Activated naive CD8-positive, alpha-beta T cell (primary cell): ENCODE results near the gene XRCC1.
A peak's percentile ranks its signal among the peaks of the same experiment; 100 is the strongest.
"Not testable (repeated sequence)": the region's sequence is repeated elsewhere in the genome, so short reads cannot be mapped to it uniquely, and the experiment has no call there.

Source experiments
- H3K27ac Mint-ChIP-seq: one replicate; pipeline ENCODE4 v1.8.0; 2021; ENCODE audit warnings: mixed read lengths
- H3K27me3 Mint-ChIP-seq: one replicate; pipeline ENCODE4 v1.8.0; 2021; ENCODE audit warnings: mixed read lengths
- H3K36me3 Mint-ChIP-seq: one replicate; pipeline ENCODE4 v1.8.0; 2021; ENCODE audit warnings: mixed read lengths
- H3K4me1 Mint-ChIP-seq: one replicate; pipeline ENCODE4 v1.8.0; 2021; ENCODE audit warnings: low read depth, mixed read lengths
- H3K4me3 Mint-ChIP-seq: one replicate; pipeline ENCODE4 v1.8.0; 2021; ENCODE audit warnings: mild to moderate bottlenecking, mixed read lengths
- H3K9me3 Mint-ChIP-seq: one replicate; pipeline ENCODE4 v1.8.0; 2021; ENCODE audit warnings: low read depth, mixed read lengths

The XRCC1 gene

GRCh38 chr19:43548706-43549105 is 26.6 kb downstream of the XRCC1 start:
- Mint-ChIP-seq H3K4me3 (no peak overlapping the region), H3K27ac (no peak overlapping the region)

GRCh38 chr19:43547926-43548325 is 27.4 kb downstream of the XRCC1 start:
- not testable (repeated sequence) for H3K9me3 Mint-ChIP-seq, H3K36me3 Mint-ChIP-seq, H3K4me1 Mint-ChIP-seq, H3K27ac Mint-ChIP-seq, H3K4me3 Mint-ChIP-seq, H3K27me3 Mint-ChIP-seq

More at GRCh38 chr19:43548706-43549105, 26.6 kb downstream of the XRCC1 start:
- peaks cover 2% of the 10 kb centered on the region for H3K36me3 Mint-ChIP-seq
- no peaks in the 10 kb centered on the region for H3K4me1 Mint-ChIP-seq
- H3K9me3 Mint-ChIP-seq: no peaks in the 10 kb centered on the region
- no peaks in the 10 kb centered on the region for H3K27me3 Mint-ChIP-seq

- Mint-ChIP-seq H3K4me3 (no peak overlapping the region), H3K27me3 (no peaks in the 10 kb centered on the region), H3K9me3 (no peaks in the 10 kb centered on the region), H3K36me3 (peaks cover 1% of the 10 kb centered on the region), H3K27ac (no peak overlapping the region), H3K4me1 (no peaks in the 10 kb centered on the region)
Measured at GRCh38 chr19:43546581-43546980, 28.7 kb downstream of the XRCC1 start.

DNA sequence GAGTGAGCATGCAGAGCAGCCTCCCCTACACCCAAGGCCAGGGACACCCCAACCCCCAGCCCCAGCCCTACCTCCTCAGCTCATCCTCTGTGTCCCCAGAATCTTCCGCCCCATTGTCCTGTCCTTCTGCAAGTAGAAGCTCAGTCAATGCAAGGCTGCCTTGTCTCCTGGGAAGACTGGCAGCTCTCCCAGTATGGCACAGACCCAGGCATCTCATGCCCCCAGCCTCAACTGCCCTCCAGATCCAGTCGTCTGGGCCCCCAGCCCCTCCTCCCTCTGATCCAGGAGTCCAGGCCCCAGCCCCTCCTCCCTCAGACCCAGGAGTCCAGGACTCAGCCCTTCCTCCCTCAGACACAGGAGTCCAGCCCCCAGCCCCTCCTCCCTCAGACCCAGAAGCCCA is 29.3 kb downstream of the XRCC1 start:
- Mint-ChIP-seq H3K4me3 (no peak overlapping the region), H3K27ac (no peak overlapping the region), H3K27me3 (no peaks in the 10 kb centered on the region), H3K9me3 (no peaks in the 10 kb centered on the region), H3K4me1 (no peaks in the 10 kb centered on the region), H3K36me3 (peaks cover 3% of the 10 kb centered on the region)

DNA sequence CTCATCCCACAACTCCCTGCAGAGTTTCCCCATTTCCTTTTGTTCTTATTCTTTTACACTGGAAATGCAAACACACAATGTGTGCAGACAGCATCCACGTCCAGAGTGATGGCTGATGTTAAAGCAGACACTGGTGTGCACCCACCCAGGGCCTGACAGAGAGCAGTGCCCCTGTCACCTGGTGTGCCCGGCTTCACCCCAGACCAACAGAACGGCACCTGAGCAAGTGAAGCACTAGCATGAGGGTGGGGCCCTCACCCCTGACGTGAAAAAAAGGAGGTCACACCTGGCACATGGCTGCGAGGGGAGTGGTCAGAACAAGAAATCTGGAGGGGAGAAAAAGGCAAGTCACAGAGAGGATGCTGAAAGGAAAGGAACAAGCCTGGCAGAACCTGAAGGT is 30.1 kb downstream of the XRCC1 start:
- H3K4me1 Mint-ChIP-seq: no peaks in the 10 kb centered on the region
- H3K4me3 Mint-ChIP-seq: no peak overlapping the region
- H3K27me3 Mint-ChIP-seq: no peaks in the 10 kb centered on the region
- no peaks in the 10 kb centered on the region for H3K9me3 Mint-ChIP-seq
- peaks cover 7% of the 10 kb centered on the region for H3K36me3 Mint-ChIP-seq
- H3K27ac Mint-ChIP-seq: peak overlapping the region; percentile 66

GRCh38 chr19:43544077-43544476 is 31.2 kb downstream of the XRCC1 start:
- Mint-ChIP-seq H3K27ac (no peak overlapping the region), H3K36me3 (peaks cover 15% of the 10 kb centered on the region), H3K9me3 (no peaks in the 10 kb centered on the region), H3K4me1 (no peaks in the 10 kb centered on the region), H3K4me3 (no peak overlapping the region), H3K27me3 (no peaks in the 10 kb centered on the region)

DNA sequence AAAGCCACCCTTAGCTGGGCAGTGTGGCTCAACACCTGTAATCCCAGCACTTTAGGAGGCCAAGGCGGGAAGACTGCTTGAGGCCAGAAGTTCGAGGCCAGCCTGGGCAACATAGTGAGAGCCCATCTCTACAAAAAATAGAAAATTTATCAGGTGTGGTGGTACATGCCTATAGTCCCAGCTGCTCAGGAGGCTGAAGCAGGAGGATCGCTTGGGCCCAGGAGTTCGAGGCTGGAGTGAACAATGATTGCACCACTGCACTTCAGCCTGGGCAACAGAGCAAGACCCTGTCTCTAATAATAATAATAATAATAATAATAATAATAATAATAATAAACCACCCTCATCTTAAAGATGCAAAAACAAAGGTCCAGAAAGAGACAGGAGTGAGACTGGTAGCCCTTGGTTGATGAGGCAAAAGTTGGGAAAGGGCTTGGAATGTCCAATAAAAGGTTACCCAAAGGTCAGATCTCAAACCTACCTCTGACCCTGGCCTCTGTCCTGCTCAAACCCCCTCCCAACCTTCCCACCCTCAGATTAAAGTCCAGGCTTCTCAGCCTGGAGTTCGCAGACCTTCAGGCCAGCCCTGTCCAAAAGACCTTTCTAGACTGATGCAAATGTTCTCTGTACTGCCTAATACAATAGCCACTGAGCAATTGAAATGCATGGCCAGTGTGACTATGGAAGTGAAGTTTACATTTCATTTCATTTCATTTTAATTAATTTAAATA is 33.2 kb downstream of the XRCC1 start:
- H3K4me1 Mint-ChIP-seq: no peaks in the 10 kb centered on the region
- H3K36me3 Mint-ChIP-seq: peaks cover 23% of the 10 kb centered on the region
- H3K27ac Mint-ChIP-seq: no peak overlapping the region
- no peaks in the 10 kb centered on the region for H3K27me3 Mint-ChIP-seq
- peaks cover 4% of the 10 kb centered on the region for H3K9me3 Mint-ChIP-seq
- H3K4me3 Mint-ChIP-seq: no peak overlapping the region

- peaks cover 4% of the 10 kb centered on the region for H3K9me3 Mint-ChIP-seq
- peaks cover 23% of the 10 kb centered on the region for H3K36me3 Mint-ChIP-seq
- H3K4me1 Mint-ChIP-seq: peaks cover 2% of the 10 kb centered on the region
- H3K4me3 Mint-ChIP-seq: no peak overlapping the region
- H3K27me3 Mint-ChIP-seq: no peaks in the 10 kb centered on the region
- no peak overlapping the region for H3K27ac Mint-ChIP-seq
Measured at GRCh38 chr19:43540381-43540780, 34.9 kb downstream of the XRCC1 start.

- H3K9me3 Mint-ChIP-seq: peaks cover 4% of the 10 kb centered on the region
- peaks cover 6% of the 10 kb centered on the region for H3K4me1 Mint-ChIP-seq
- H3K36me3 Mint-ChIP-seq: peaks cover 23% of the 10 kb centered on the region
- H3K4me3 Mint-ChIP-seq: no peak overlapping the region
- H3K27me3 Mint-ChIP-seq: no peaks in the 10 kb centered on the region
- no peak overlapping the region for H3K27ac Mint-ChIP-seq
Measured at GRCh38 chr19:43538922-43539321, 36.4 kb downstream of the XRCC1 start.

- H3K4me3 Mint-ChIP-seq: peak overlapping the region; percentile 30
- peaks cover 17% of the 10 kb centered on the region for H3K4me1 Mint-ChIP-seq
- peaks cover 14% of the 10 kb centered on the region for H3K36me3 Mint-ChIP-seq
- H3K27me3 Mint-ChIP-seq: no peaks in the 10 kb centered on the region
- peak overlapping the region; percentile 78 for H3K27ac Mint-ChIP-seq
- H3K9me3 Mint-ChIP-seq: peaks cover 4% of the 10 kb centered on the region
Measured at GRCh38 chr19:43534816-43535761, 40.2 kb downstream of the XRCC1 start.

GRCh38 chr19:43534305-43534815 is 41.0 kb downstream of the XRCC1 start:
- peaks cover 11% of the 10 kb centered on the region for H3K36me3 Mint-ChIP-seq
- peak overlapping the region; percentile 96 for H3K27ac Mint-ChIP-seq
- H3K4me1 Mint-ChIP-seq: peaks cover 17% of the 10 kb centered on the region
- no peaks in the 10 kb centered on the region for H3K27me3 Mint-ChIP-seq
- peak overlapping the region; percentile 93 for H3K4me3 Mint-ChIP-seq
- H3K9me3 Mint-ChIP-seq: peaks cover 4% of the 10 kb centered on the region

- H3K36me3 Mint-ChIP-seq: peaks cover 6% of the 10 kb centered on the region
- no peaks in the 10 kb centered on the region for H3K27me3 Mint-ChIP-seq
- peak overlapping the region; percentile 93 for H3K4me3 Mint-ChIP-seq
- peak overlapping the region; percentile 96 for H3K27ac Mint-ChIP-seq
- H3K4me1 Mint-ChIP-seq: peaks cover 17% of the 10 kb centered on the region
- peaks cover 4% of the 10 kb centered on the region for H3K9me3 Mint-ChIP-seq
Measured at GRCh38 chr19:43533546-43534304, 41.6 kb downstream of the XRCC1 start.

- Mint-ChIP-seq H3K36me3 (no peaks in the 10 kb centered on the region), H3K4me3 (peak within 1 kb of the TSS; percentile 93), H3K27ac (peak within 1 kb of the TSS; percentile 96), H3K9me3 (no peaks in the 10 kb centered on the region), H3K4me1 (peaks cover 20% of the 10 kb centered on the region), H3K27me3 (no peaks in the 10 kb centered on the region)
Measured at GRCh38 chr19:43532962-43533545, 42.3 kb downstream of the XRCC1 start, which contains the start of gene ZNF575. ZNF575 (plus strand) TSS chr19:43533188; CDS start chr19:43534423, 1,235 bp downstream.

DNA sequence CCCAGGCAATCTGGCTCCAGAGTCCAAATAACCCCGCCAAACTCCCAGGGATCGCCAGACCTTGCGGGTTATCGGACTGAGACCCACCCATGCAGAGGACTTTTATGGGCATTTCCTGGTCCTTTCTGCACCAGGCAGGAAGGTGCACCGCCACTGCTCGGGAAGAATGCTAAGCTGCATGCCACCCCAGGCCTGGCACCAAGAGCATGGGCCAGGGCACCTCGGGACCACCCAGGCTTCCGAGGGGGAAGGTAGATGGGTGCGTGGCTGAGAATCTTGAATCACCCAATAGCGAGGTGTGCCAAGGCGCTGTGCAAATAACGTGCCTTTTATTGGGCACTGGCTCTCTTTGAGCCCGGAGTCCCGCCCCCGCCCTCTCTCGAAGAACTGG is 42.8 kb downstream of the XRCC1 start:
- peaks cover 22% of the 10 kb centered on the region for H3K4me1 Mint-ChIP-seq
- H3K27me3 Mint-ChIP-seq: no peaks in the 10 kb centered on the region
- no peaks in the 10 kb centered on the region for H3K36me3 Mint-ChIP-seq
- peak overlapping the region; percentile 88 for H3K27ac Mint-ChIP-seq
- H3K9me3 Mint-ChIP-seq: no peaks in the 10 kb centered on the region
- H3K4me3 Mint-ChIP-seq: peak overlapping the region; percentile 87
